ENCODE results near the gene CLEC16A. TPM values are rescaled to one million over a fixed set of nuclear protein-coding genes. Genes with fewer than 3 reads are reported as not detected.

The CLEC16A gene
- total RNA-seq, 4 donors from 2014 or later = 19.9 to 38.3 (median 35.0) TPM

GRCh38 chr16:10972819-10973464 is 28.6 kb downstream of the CLEC16A start:
- no peaks in the 10 kb centered on the region for H3K9me3 ChIP-seq
- H3K27me3 ChIP-seq = no peaks in the 10 kb centered on the region
- H3K36me3 ChIP-seq = peaks cover 0 to 60% of the 10 kb centered on the region in 2 donors
- peaks cover 0 to 10% (median 8%) of the 10 kb centered on the region in 3 donors for H3K4me1 ChIP-seq
- TF ChIP-seq POLR2A (IDR thresholded peaks at IDR 0.05) = no peak
- TF ChIP-seq CTCF (IDR thresholded peaks at IDR 0.05) = no peak
- no peak for TF ChIP-seq POLR2AphosphoS5 (IDR thresholded peaks at IDR 0.05)
- TF ChIP-seq EP300 (IDR thresholded peaks at IDR 0.05) = no peak
- no peak overlapping the region for H3K27ac ChIP-seq
- ATAC-seq = no peak
- H3K4me3 ChIP-seq = no peak overlapping the region
- 83 to 92% methylated on average over 4 to 11 of the region's 12 CpGs for WGBS, 2 donors (ENCODE audit: low coverage in 1 of 2)

- H3K27ac ChIP-seq = no peak overlapping the region
- H3K9me3 ChIP-seq = no peaks in the 10 kb centered on the region
Measured at GRCh38 chr16:10976634-10977033, 32.3 kb downstream of the CLEC16A start.

GRCh38 chr16:10978124-10978523 is 33.8 kb downstream of the CLEC16A start:
- no peak for ATAC-seq
- 100% methylated on average over 4 of the region's 6 CpGs; no CpG with 5 or more reads in 1 of the 2 donors for WGBS, 2 donors (ENCODE audit: low coverage in 1 of 2)
- Histone ChIP-seq H3K36me3 (peaks cover 0 to 46% of the 10 kb centered on the region in 2 donors), H3K27me3 (no peaks in the 10 kb centered on the region), H3K4me1 (peaks cover 0 to 41% (median 11%) of the 10 kb centered on the region in 3 donors), H3K9me3 (no peaks in the 10 kb centered on the region), H3K27ac (peak overlapping the region in 2 of 4 donors; percentile 82 to 86), H3K4me3 (no peak overlapping the region)
- TF ChIP-seq POLR2AphosphoS5 (IDR thresholded peaks at IDR 0.05) = no peak
- no peak for TF ChIP-seq EP300 (IDR thresholded peaks at IDR 0.05)
- no peak for TF ChIP-seq CTCF (IDR thresholded peaks at IDR 0.05)
- no peak for TF ChIP-seq POLR2A (IDR thresholded peaks at IDR 0.05)

More at GRCh38 chr16:10976634-10977033, 32.3 kb downstream of the CLEC16A start:
- TF ChIP-seq POLR2AphosphoS5 (IDR thresholded peaks at IDR 0.05) (no peak), POLR2A (IDR thresholded peaks at IDR 0.05) (no peak), EP300 (IDR thresholded peaks at IDR 0.05) (no peak)
- H3K4me1 ChIP-seq = peaks cover 0 to 34% (median 18%) of the 10 kb centered on the region in 3 donors
- WGBS, 2 donors (ENCODE audit: low coverage in 1 of 2) = 34% methylated on average over 2 of the region's 3 CpGs; no CpG with 5 or more reads in 1 of the 2 donors
- peaks cover 0 to 49% of the 10 kb centered on the region in 2 donors for H3K36me3 ChIP-seq
- no peaks in the 10 kb centered on the region for H3K27me3 ChIP-seq
- H3K4me3 ChIP-seq = no peak overlapping the region
- no peak for ATAC-seq

- 88 to 91% methylated on average over 4 to 5 of the region's 14 CpGs for WGBS, 2 donors (ENCODE audit: low coverage in 1 of 2)
- Histone ChIP-seq H3K36me3 (peaks cover 0 to 46% of the 10 kb centered on the region in 2 donors), H3K27me3 (no peaks in the 10 kb centered on the region), H3K4me1 (peaks cover 0 to 45% (median 11%) of the 10 kb centered on the region in 3 donors), H3K4me3 (no peak overlapping the region), H3K27ac (peak overlapping the region; percentile 48 to 91 (median 84)), H3K9me3 (no peaks in the 10 kb centered on the region)
- ATAC-seq = no peak
- no peak for TF ChIP-seq POLR2AphosphoS5 (IDR thresholded peaks at IDR 0.05)
- TF ChIP-seq EP300 (IDR thresholded peaks at IDR 0.05) = no peak
- no peak for TF ChIP-seq POLR2A (IDR thresholded peaks at IDR 0.05)
- TF ChIP-seq CTCF (IDR thresholded peaks at IDR 0.05) = no peak
Measured at GRCh38 chr16:10978871-10979446, 34.6 kb downstream of the CLEC16A start.

GRCh38 chr16:10979717-10980601 is 35.6 kb downstream of the CLEC16A start:
- peak overlapping the region; percentile 48 to 91 (median 84) for H3K27ac ChIP-seq
- no peaks in the 10 kb centered on the region for H3K9me3 ChIP-seq
- H3K4me1 ChIP-seq = peaks cover 0 to 45% (median 11%) of the 10 kb centered on the region in 3 donors
- no peaks in the 10 kb centered on the region for H3K27me3 ChIP-seq
- TF ChIP-seq EP300 (IDR thresholded peaks at IDR 0.05) (no peak), CTCF (IDR thresholded peaks at IDR 0.05) (peak in 1 of 4 experiments; percentile 15), POLR2AphosphoS5 (IDR thresholded peaks at IDR 0.05) (peak; percentile 54)
- peak; percentile 93 for ATAC-seq
- H3K4me3 ChIP-seq = peak overlapping the region in 1 of 2 donors; percentile 1
- 5 to 18% methylated on average over 7 to 9 of the region's 19 CpGs for WGBS, 2 donors (ENCODE audit: low coverage in 1 of 2)
- peaks cover 0 to 48% of the 10 kb centered on the region in 2 donors for H3K36me3 ChIP-seq

Data from gastroesophageal sphincter (tissue), 4 donors.